H1 (cell line): Measurements from ENCODE around the gene NEDD8.

Experiments used
- EZH2 ChIP-seq: fragments of 200-600 bp; sonication (generic); IDR thresholded peaks from 2 replicates; pipeline ENCODE4 v1.7.1; 2012; ENCODE audit warnings: low read depth, mild to moderate bottlenecking, moderate library complexity, low read length, inconsistent platforms; ENCODE audit not compliant: severe bottlenecking
- MAFK ChIP-seq: IDR thresholded peaks from 2 replicates; pipeline ENCODE4 v1.6.1; 2012; ENCODE audit warnings: low read depth, mild to moderate bottlenecking, improper control_type of control experiment, low read length
- POLR2A ChIP-seq, 2 experiments: IDR thresholded peaks; 1 replicate in 1 of 2; 2 replicates in 1 of 2; pipeline ENCODE4 v1.6.1; 2011; ENCODE audit warnings: low read depth in 2 of 2, low read length in 2 of 2, mild to moderate bottlenecking in 2 of 2; ENCODE audit errors: control extremely low read depth in 1 of 2
- POLR2AphosphoS5 ChIP-seq: IDR thresholded peaks from 2 replicates; pipeline ENCODE4 v1.6.1; 2011; ENCODE audit warnings: low read depth, low read length
- SUZ12 ChIP-seq: fragments of 200-600 bp; sonication (generic); IDR thresholded peaks from 2 replicates; pipeline ENCODE4 v1.6.1; 2012; ENCODE audit warnings: mild to moderate bottlenecking, inconsistent platforms, low read length, moderate library complexity, mixed read lengths
- TF ChIP-seq, protein P1 (sequence below), 3 experiments: IDR thresholded peaks; 1 replicate in 2 of 3; 2 replicates in 1 of 3; pipeline versions ENCODE4 v1.5.1 to v1.6.1; 2011; ENCODE audit warnings: low read length in 3 of 3, mild to moderate bottlenecking in 3 of 3, inconsistent platforms in 2 of 3, low read depth in 1 of 3, moderate library complexity in 1 of 3; ENCODE audit not compliant: insufficient read depth in 1 of 3; ENCODE audit errors: control extremely low read depth in 1 of 3

DNA sequence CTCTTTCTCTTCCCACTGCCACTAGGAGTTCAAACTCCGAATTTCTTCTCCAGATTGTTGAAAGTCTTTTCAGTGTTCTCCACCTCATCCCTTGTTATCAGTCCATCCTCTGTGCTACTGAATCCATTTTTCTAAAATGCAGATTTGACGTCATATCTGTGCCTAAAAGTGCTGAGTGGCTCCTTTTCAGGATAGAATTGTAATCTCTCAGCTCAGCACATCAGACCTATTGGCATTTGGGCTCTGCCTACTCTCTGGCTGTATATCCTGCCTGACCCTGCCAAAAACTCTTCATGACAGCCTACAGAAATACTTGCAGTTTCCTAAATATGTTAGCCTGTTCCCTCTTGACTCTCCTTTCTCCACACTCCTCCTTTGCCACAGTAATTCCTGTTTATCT, 40.3 kb upstream of the NEDD8 start:
- TF ChIP-seq, protein P1, sequence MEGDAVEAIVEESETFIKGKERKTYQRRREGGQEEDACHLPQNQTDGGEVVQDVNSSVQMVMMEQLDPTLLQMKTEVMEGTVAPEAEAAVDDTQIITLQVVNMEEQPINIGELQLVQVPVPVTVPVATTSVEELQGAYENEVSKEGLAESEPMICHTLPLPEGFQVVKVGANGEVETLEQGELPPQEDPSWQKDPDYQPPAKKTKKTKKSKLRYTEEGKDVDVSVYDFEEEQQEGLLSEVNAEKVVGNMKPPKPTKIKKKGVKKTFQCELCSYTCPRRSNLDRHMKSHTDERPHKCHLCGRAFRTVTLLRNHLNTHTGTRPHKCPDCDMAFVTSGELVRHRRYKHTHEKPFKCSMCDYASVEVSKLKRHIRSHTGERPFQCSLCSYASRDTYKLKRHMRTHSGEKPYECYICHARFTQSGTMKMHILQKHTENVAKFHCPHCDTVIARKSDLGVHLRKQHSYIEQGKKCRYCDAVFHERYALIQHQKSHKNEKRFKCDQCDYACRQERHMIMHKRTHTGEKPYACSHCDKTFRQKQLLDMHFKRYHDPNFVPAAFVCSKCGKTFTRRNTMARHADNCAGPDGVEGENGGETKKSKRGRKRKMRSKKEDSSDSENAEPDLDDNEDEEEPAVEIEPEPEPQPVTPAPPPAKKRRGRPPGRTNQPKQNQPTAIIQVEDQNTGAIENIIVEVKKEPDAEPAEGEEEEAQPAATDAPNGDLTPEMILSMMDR (IDR thresholded peaks at IDR 0.05; ENCODE audit: control extremely low read depth in 1 of 3, insufficient read depth in 1 of 3, low read depth in 1 of 3, low read length in 3 of 3) = no peak
- TF ChIP-seq POLR2A (IDR thresholded peaks at IDR 0.05; ENCODE audit: control extremely low read depth in 1 of 2, low read depth in 2 of 2, low read length in 2 of 2) = no peak
- no peak for TF ChIP-seq EZH2
- no peak for TF ChIP-seq SUZ12
- TF ChIP-seq POLR2AphosphoS5 = no peak
- no peak for TF ChIP-seq MAFK
